ENCODE measurements around the gene RNASEH2A.
"Not testable (repeated sequence)": the region's sequence is repeated elsewhere in the genome, so short reads cannot be mapped to it uniquely, and the experiment has no call there.

The RNASEH2A gene

GRCh38 chr19:12833418-12833737, 27.0 kb downstream of the RNASEH2A start:
- no peak for DNase-seq (ENCODE audit: low spot score)

- DNase-seq (ENCODE audit: low spot score): peak; percentile 53
Measured at GRCh38 chr19:12833738-12834565, 27.6 kb downstream of the RNASEH2A start.

- DNase-seq (ENCODE audit: low spot score): no peak
Measured at GRCh38 chr19:12834566-12834943, 28.2 kb downstream of the RNASEH2A start, which contains the start of gene RTBDN. RTBDN (minus strand) TSS chr19:12834579; CDS start chr19:12829979, 4,600 bp downstream.

GRCh38 chr19:12834976-12835757, 28.8 kb downstream of the RNASEH2A start:
- DNase-seq (ENCODE audit: low spot score): no peak

GRCh38 chr19:12836529-12836863, 30.1 kb downstream of the RNASEH2A start:
- no peak for DNase-seq (ENCODE audit: low spot score)

- peak; percentile 60 for DNase-seq (ENCODE audit: low spot score)
Measured at GRCh38 chr19:12837225-12837624, 30.8 kb downstream of the RNASEH2A start.

GRCh38 chr19:12838182-12838885, 31.9 kb downstream of the RNASEH2A start, which contains the start of gene MAST1:
MAST1 (plus strand) TSS chr19:12838515; CDS start chr19:12838573, 58 bp downstream.
- DNase-seq (ENCODE audit: low spot score): peak; percentile 49

- no peak for DNase-seq (ENCODE audit: low spot score)
Measured at GRCh38 chr19:12838886-12839756, 32.7 kb downstream of the RNASEH2A start.

- DNase-seq (ENCODE audit: low spot score): peak; percentile 69
Measured at GRCh38 chr19:12840091-12841079, 34.0 kb downstream of the RNASEH2A start.

GRCh38 chr19:12841094-12841493, 34.7 kb downstream of the RNASEH2A start:
- DNase-seq (ENCODE audit: low spot score): no peak

GRCh38 chr19:12842511-12842910, 36.1 kb downstream of the RNASEH2A start:
- DNase-seq (ENCODE audit: low spot score): no peak

- DNase-seq (ENCODE audit: low spot score): no peak
Measured at GRCh38 chr19:12843328-12843727, 36.9 kb downstream of the RNASEH2A start.

- peak; percentile 40 for DNase-seq (ENCODE audit: low spot score)
Measured at GRCh38 chr19:12843999-12844732, 37.8 kb downstream of the RNASEH2A start.

- not testable (repeated sequence) for DNase-seq (ENCODE audit: low spot score)
Measured at GRCh38 chr19:12846613-12847012, 40.2 kb downstream of the RNASEH2A start.

GRCh38 chr19:12847159-12848139, 41.1 kb downstream of the RNASEH2A start:
- DNase-seq (ENCODE audit: low spot score): peak; percentile 85

GRCh38 chr19:12856653-12857052, 50.3 kb downstream of the RNASEH2A start:
- DNase-seq (ENCODE audit: low spot score): no peak

GRCh38 chr19:12858041-12858928, 51.9 kb downstream of the RNASEH2A start:
- DNase-seq (ENCODE audit: low spot score): no peak
